ENCODE results near the gene FGD4. TPM values are rescaled to one million over a fixed set of nuclear protein-coding genes. Genes with fewer than 3 reads are reported as not detected.

Gene FGD4
- total RNA-seq, 1 donor = 17.3 TPM

- no peaks in the 10 kb centered on the region for H3K9me3 ChIP-seq (ENCODE audit: low read depth, low read length)
- peaks cover 49% of the 10 kb centered on the region for H3K4me1 ChIP-seq (ENCODE audit: insufficient read depth, low read length)
- no peaks in the 10 kb centered on the region for H3K27me3 ChIP-seq (ENCODE audit: insufficient read depth, low read length)
- no peak overlapping the region for H3K4me3 ChIP-seq (ENCODE audit: low read length)
Observed at GRCh38 chr12:32587581-32588495, 188.5 kb downstream of the FGD4 start.

GRCh38 chr12:32588604-32589003 lies 189.2 kb downstream of the FGD4 start:
- peaks cover 46% of the 10 kb centered on the region for H3K4me1 ChIP-seq (ENCODE audit: insufficient read depth, low read length)
- no peaks in the 10 kb centered on the region for H3K27me3 ChIP-seq (ENCODE audit: insufficient read depth, low read length)
- H3K9me3 ChIP-seq (ENCODE audit: low read depth, low read length) = no peaks in the 10 kb centered on the region
- H3K4me3 ChIP-seq (ENCODE audit: low read length) = no peak overlapping the region

- Histone ChIP-seq H3K27me3 (ENCODE audit: insufficient read depth, low read length) (no peaks in the 10 kb centered on the region), H3K4me1 (ENCODE audit: insufficient read depth, low read length) (peaks cover 46% of the 10 kb centered on the region), H3K9me3 (ENCODE audit: low read depth, low read length) (no peaks in the 10 kb centered on the region), H3K4me3 (ENCODE audit: low read length) (no peak overlapping the region)
Observed at GRCh38 chr12:32589165-32589865, 190.0 kb downstream of the FGD4 start.

GRCh38 chr12:32595251-32595650 lies 195.9 kb downstream of the FGD4 start:
- no peak overlapping the region for H3K4me3 ChIP-seq (ENCODE audit: low read length)
- peaks cover 15% of the 10 kb centered on the region for H3K4me1 ChIP-seq (ENCODE audit: insufficient read depth, low read length)
- H3K27me3 ChIP-seq (ENCODE audit: insufficient read depth, low read length) = no peaks in the 10 kb centered on the region
- H3K9me3 ChIP-seq (ENCODE audit: low read depth, low read length) = no peaks in the 10 kb centered on the region

- Histone ChIP-seq H3K4me1 (ENCODE audit: insufficient read depth, low read length) (peaks cover 12% of the 10 kb centered on the region), H3K4me3 (ENCODE audit: low read length) (no peak overlapping the region), H3K27me3 (ENCODE audit: insufficient read depth, low read length) (no peaks in the 10 kb centered on the region), H3K9me3 (ENCODE audit: low read depth, low read length) (no peaks in the 10 kb centered on the region)
Observed at GRCh38 chr12:32596030-32596429, 196.7 kb downstream of the FGD4 start.

- Histone ChIP-seq H3K4me1 (ENCODE audit: insufficient read depth, low read length) (peaks cover 22% of the 10 kb centered on the region), H3K4me3 (ENCODE audit: low read length) (no peak overlapping the region), H3K27me3 (ENCODE audit: insufficient read depth, low read length) (no peaks in the 10 kb centered on the region), H3K9me3 (ENCODE audit: low read depth, low read length) (no peaks in the 10 kb centered on the region)
Observed at GRCh38 chr12:32598688-32599087, 199.3 kb downstream of the FGD4 start.

- Histone ChIP-seq H3K27me3 (ENCODE audit: insufficient read depth, low read length) (no peaks in the 10 kb centered on the region), H3K9me3 (ENCODE audit: low read depth, low read length) (no peaks in the 10 kb centered on the region), H3K4me1 (ENCODE audit: insufficient read depth, low read length) (peaks cover 18% of the 10 kb centered on the region), H3K4me3 (ENCODE audit: low read length) (no peak overlapping the region)
Observed at GRCh38 chr12:32600681-32601080, 201.3 kb downstream of the FGD4 start.

GRCh38 chr12:32603071-32603470 lies 203.7 kb downstream of the FGD4 start:
- Histone ChIP-seq H3K27me3 (ENCODE audit: insufficient read depth, low read length) (no peaks in the 10 kb centered on the region), H3K4me1 (ENCODE audit: insufficient read depth, low read length) (peaks cover 18% of the 10 kb centered on the region), H3K4me3 (ENCODE audit: low read length) (no peak overlapping the region), H3K9me3 (ENCODE audit: low read depth, low read length) (no peaks in the 10 kb centered on the region)

- Histone ChIP-seq H3K27me3 (ENCODE audit: insufficient read depth, low read length) (no peaks in the 10 kb centered on the region), H3K4me1 (ENCODE audit: insufficient read depth, low read length) (peaks cover 18% of the 10 kb centered on the region), H3K4me3 (ENCODE audit: low read length) (no peak overlapping the region), H3K9me3 (ENCODE audit: low read depth, low read length) (no peaks in the 10 kb centered on the region)
Observed at GRCh38 chr12:32603858-32604257, 204.5 kb downstream of the FGD4 start.

GRCh38 chr12:32604565-32604964 lies 205.2 kb downstream of the FGD4 start:
- peaks cover 18% of the 10 kb centered on the region for H3K4me1 ChIP-seq (ENCODE audit: insufficient read depth, low read length)
- no peaks in the 10 kb centered on the region for H3K27me3 ChIP-seq (ENCODE audit: insufficient read depth, low read length)
- H3K4me3 ChIP-seq (ENCODE audit: low read length) = no peak overlapping the region
- H3K9me3 ChIP-seq (ENCODE audit: low read depth, low read length) = no peaks in the 10 kb centered on the region

- no peaks in the 10 kb centered on the region for H3K27me3 ChIP-seq (ENCODE audit: insufficient read depth, low read length)
- peaks cover 12% of the 10 kb centered on the region for H3K4me1 ChIP-seq (ENCODE audit: insufficient read depth, low read length)
- no peak overlapping the region for H3K4me3 ChIP-seq (ENCODE audit: low read length)
- no peaks in the 10 kb centered on the region for H3K9me3 ChIP-seq (ENCODE audit: low read depth, low read length)
Observed at GRCh38 chr12:32605326-32606095, 206.2 kb downstream of the FGD4 start.

GRCh38 chr12:32606443-32606842 lies 207.1 kb downstream of the FGD4 start:
- Histone ChIP-seq H3K9me3 (ENCODE audit: low read depth, low read length) (no peaks in the 10 kb centered on the region), H3K4me3 (ENCODE audit: low read length) (no peak overlapping the region), H3K4me1 (ENCODE audit: insufficient read depth, low read length) (peaks cover 5% of the 10 kb centered on the region), H3K27me3 (ENCODE audit: insufficient read depth, low read length) (no peaks in the 10 kb centered on the region)

GRCh38 chr12:32609966-32610365 lies 210.6 kb downstream of the FGD4 start:
- Histone ChIP-seq H3K27me3 (ENCODE audit: insufficient read depth, low read length) (no peaks in the 10 kb centered on the region), H3K9me3 (ENCODE audit: low read depth, low read length) (no peaks in the 10 kb centered on the region), H3K4me3 (ENCODE audit: low read length) (no peak overlapping the region), H3K4me1 (ENCODE audit: insufficient read depth, low read length) (no peaks in the 10 kb centered on the region)

- Histone ChIP-seq H3K27me3 (ENCODE audit: insufficient read depth, low read length) (no peaks in the 10 kb centered on the region), H3K4me3 (ENCODE audit: low read length) (no peak overlapping the region), H3K9me3 (ENCODE audit: low read depth, low read length) (no peaks in the 10 kb centered on the region), H3K4me1 (ENCODE audit: insufficient read depth, low read length) (no peaks in the 10 kb centered on the region)
Observed at GRCh38 chr12:32611986-32612385, 212.6 kb downstream of the FGD4 start.
